ENCODE data around the gene MID1IP1.

DNA sequence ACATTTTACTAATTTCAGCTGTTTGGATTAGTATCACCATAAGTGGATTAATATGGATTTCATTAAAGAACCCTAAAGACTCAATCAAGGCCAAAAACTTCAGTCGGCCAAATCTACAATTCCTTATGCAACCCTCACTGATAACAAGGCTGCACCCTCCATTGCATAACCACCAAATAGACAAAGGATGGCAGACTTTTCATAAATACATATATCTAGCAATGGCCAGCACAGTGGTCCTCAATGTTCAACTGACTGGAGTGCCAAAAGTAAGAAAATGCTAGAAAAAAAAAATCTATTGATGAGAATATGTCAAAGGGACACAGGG is 46.6 kb downstream of the MID1IP1 start:
- no peak for TF ChIP-seq EZH2 (IDR thresholded peaks at IDR 0.05; ENCODE audit: borderline replicate concordance, low read depth, low read length, poor library complexity, severe bottlenecking)
- TF ChIP-seq, protein P1, sequence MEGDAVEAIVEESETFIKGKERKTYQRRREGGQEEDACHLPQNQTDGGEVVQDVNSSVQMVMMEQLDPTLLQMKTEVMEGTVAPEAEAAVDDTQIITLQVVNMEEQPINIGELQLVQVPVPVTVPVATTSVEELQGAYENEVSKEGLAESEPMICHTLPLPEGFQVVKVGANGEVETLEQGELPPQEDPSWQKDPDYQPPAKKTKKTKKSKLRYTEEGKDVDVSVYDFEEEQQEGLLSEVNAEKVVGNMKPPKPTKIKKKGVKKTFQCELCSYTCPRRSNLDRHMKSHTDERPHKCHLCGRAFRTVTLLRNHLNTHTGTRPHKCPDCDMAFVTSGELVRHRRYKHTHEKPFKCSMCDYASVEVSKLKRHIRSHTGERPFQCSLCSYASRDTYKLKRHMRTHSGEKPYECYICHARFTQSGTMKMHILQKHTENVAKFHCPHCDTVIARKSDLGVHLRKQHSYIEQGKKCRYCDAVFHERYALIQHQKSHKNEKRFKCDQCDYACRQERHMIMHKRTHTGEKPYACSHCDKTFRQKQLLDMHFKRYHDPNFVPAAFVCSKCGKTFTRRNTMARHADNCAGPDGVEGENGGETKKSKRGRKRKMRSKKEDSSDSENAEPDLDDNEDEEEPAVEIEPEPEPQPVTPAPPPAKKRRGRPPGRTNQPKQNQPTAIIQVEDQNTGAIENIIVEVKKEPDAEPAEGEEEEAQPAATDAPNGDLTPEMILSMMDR (conservative IDR thresholded peaks at IDR 0.05; ENCODE audit: low read depth, low read length), result no peak

All from A673 (cell line).